HG02884 (cell line): ENCODE results near the gene EVI5L.

Source experiments
- ATAC-seq: cut with Tn5 transposase; IDR thresholded peaks from one replicate; pipeline ENCODE4 v1.9.1; 2021; ENCODE audit warnings: mild to moderate bottlenecking, moderate library complexity; ENCODE audit not compliant: unreplicated experiment

Gene EVI5L

GRCh38 chr19:7894612-7895309, 64.7 kb downstream of the EVI5L start:
- ATAC-seq, result no peak

- no peak for ATAC-seq
These were observed 65.5 kb downstream of the EVI5L start for GRCh38 chr19:7895565-7895964.

GRCh38 chr19:7897292-7897691, 67.3 kb downstream of the EVI5L start:
- no peak for ATAC-seq

GRCh38 chr19:7898967-7899366, 68.9 kb downstream of the EVI5L start:
- ATAC-seq, result no peak

GRCh38 chr19:7899751-7900378, 69.8 kb downstream of the EVI5L start:
- ATAC-seq, result no peak

GRCh38 chr19:7900401-7900870, 70.4 kb downstream of the EVI5L start:
- no peak for ATAC-seq

- ATAC-seq, result no peak
These were observed 70.9 kb downstream of the EVI5L start for GRCh38 chr19:7900931-7901330.

- no peak for ATAC-seq
These were observed 71.3 kb downstream of the EVI5L start for GRCh38 chr19:7901337-7901736.

GRCh38 chr19:7902796-7903243, 72.8 kb downstream of the EVI5L start:
- ATAC-seq, result no peak

GRCh38 chr19:7903244-7904073, 73.4 kb downstream of the EVI5L start, which contains the start of gene MAP2K7:
MAP2K7 (plus strand) TSS chr19:7903877; CDS start chr19:7903945, 68 bp downstream.
- peak; percentile 79 for ATAC-seq

GRCh38 chr19:7904074-7905020, 74.3 kb downstream of the EVI5L start:
- peak; percentile 9 for ATAC-seq

- ATAC-seq, result no peak
These were observed 75.2 kb downstream of the EVI5L start for GRCh38 chr19:7905268-7905667.

- ATAC-seq, result no peak
These were observed 75.8 kb downstream of the EVI5L start for GRCh38 chr19:7905859-7906258.

GRCh38 chr19:7907122-7907521, 77.1 kb downstream of the EVI5L start:
- no peak for ATAC-seq

GRCh38 chr19:7907544-7907943, 77.5 kb downstream of the EVI5L start:
- ATAC-seq, result no peak

GRCh38 chr19:7908078-7908699, 78.2 kb downstream of the EVI5L start:
- ATAC-seq, result no peak

GRCh38 chr19:7908742-7909461, 78.9 kb downstream of the EVI5L start:
- ATAC-seq, result no peak

GRCh38 chr19:7909471-7910067, 79.6 kb downstream of the EVI5L start:
- ATAC-seq, result no peak
